HG03135 (cell line): ENCODE results near the gene MAP3K10.
"Not testable (repeated sequence)": the region's sequence is repeated elsewhere in the genome, so short reads cannot be mapped to it uniquely, and the experiment has no call there.

Source experiments
- ATAC-seq: cut with Tn5 transposase; IDR thresholded peaks from one replicate; pipeline ENCODE4 v1.9.1; 2021; ENCODE audit warnings: mild to moderate bottlenecking, moderate library complexity; ENCODE audit not compliant: unreplicated experiment

The MAP3K10 gene

GRCh38 chr19:40171293-40171692 lies 19.9 kb upstream of the MAP3K10 start:
- ATAC-seq: not testable (repeated sequence)

GRCh38 chr19:40174092-40174491 lies 17.1 kb upstream of the MAP3K10 start:
- no peak for ATAC-seq

- no peak for ATAC-seq
Observed at GRCh38 chr19:40175820-40176219, 15.4 kb upstream of the MAP3K10 start.

- no peak for ATAC-seq
Observed at GRCh38 chr19:40177286-40178070, 13.7 kb upstream of the MAP3K10 start.

GRCh38 chr19:40178756-40179155 lies 12.5 kb upstream of the MAP3K10 start:
- ATAC-seq: no peak

GRCh38 chr19:40184273-40184672 lies 7.0 kb upstream of the MAP3K10 start:
- no peak for ATAC-seq

- no peak for ATAC-seq
Observed at GRCh38 chr19:40191836-40192646, 815 bp downstream of the MAP3K10 start.

GRCh38 chr19:40192758-40193586 lies 1.7 kb downstream of the MAP3K10 start:
- ATAC-seq: no peak

GRCh38 chr19:40193587-40193849 lies 2.3 kb downstream of the MAP3K10 start:
- no peak for ATAC-seq

- ATAC-seq: no peak
Observed at GRCh38 chr19:40198272-40198990, 7.2 kb downstream of the MAP3K10 start.

- ATAC-seq: no peak
Observed at GRCh38 chr19:40200341-40201099, 9.3 kb downstream of the MAP3K10 start.

GRCh38 chr19:40204381-40204780 lies 13.2 kb downstream of the MAP3K10 start:
- no peak for ATAC-seq

GRCh38 chr19:40205760-40206159 lies 14.5 kb downstream of the MAP3K10 start:
- no peak for ATAC-seq

- no peak for ATAC-seq
Observed at GRCh38 chr19:40208602-40209001, 17.4 kb downstream of the MAP3K10 start.

- no peak for ATAC-seq
Observed at GRCh38 chr19:40210889-40211288, 19.7 kb downstream of the MAP3K10 start.

GRCh38 chr19:40213251-40213829 lies 22.1 kb downstream of the MAP3K10 start:
- ATAC-seq: no peak

- ATAC-seq: no peak
Observed at GRCh38 chr19:40213882-40214570, 22.8 kb downstream of the MAP3K10 start.

- ATAC-seq: no peak
Observed at GRCh38 chr19:40214936-40215335, 23.7 kb downstream of the MAP3K10 start.
